Measurements from ENCODE around the gene KLHL1. TPM values are rescaled to one million over a fixed set of nuclear protein-coding genes. Genes with fewer than 3 reads are reported as not detected.

The KLHL1 gene
- total RNA-seq, 4 donors from 2014 or later: not detected

DNA sequence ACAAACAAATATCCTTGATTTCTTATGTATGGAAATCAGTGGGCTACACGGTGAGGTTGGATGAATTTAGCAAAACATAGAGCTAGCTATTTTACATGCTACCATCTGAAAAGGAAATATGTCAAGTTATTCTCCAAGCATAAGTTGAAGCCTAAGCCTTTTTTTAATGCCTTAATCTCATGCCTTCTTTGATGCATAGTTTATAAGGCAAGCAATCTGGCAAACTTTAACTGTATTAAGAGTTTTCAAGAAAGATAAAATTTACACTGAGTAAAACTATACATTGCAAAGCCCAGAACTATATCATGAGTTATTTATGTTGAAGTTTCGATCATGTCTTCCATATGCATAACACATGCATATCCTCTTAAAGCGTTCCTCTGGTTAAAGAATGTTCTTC lies 85.6 kb downstream of the KLHL1 start:
- H3K27me3 ChIP-seq: no peaks in the 10 kb centered on the region
- H3K4me3 ChIP-seq: no peak overlapping the region
- no peaks in the 10 kb centered on the region for H3K36me3 ChIP-seq
- intact Hi-C loops (cut with DNase I; ENCODE audit: low total_unique reads): no loop called here
- H3K9me3 ChIP-seq: no peaks in the 10 kb centered on the region
- DNase-seq: no peak
- no peaks in the 10 kb centered on the region for H3K4me1 ChIP-seq
- no peak overlapping the region for H3K27ac ChIP-seq
- TF ChIP-seq POLR2A (IDR thresholded peaks at IDR 0.05): no peak
- TF ChIP-seq, protein P1, sequence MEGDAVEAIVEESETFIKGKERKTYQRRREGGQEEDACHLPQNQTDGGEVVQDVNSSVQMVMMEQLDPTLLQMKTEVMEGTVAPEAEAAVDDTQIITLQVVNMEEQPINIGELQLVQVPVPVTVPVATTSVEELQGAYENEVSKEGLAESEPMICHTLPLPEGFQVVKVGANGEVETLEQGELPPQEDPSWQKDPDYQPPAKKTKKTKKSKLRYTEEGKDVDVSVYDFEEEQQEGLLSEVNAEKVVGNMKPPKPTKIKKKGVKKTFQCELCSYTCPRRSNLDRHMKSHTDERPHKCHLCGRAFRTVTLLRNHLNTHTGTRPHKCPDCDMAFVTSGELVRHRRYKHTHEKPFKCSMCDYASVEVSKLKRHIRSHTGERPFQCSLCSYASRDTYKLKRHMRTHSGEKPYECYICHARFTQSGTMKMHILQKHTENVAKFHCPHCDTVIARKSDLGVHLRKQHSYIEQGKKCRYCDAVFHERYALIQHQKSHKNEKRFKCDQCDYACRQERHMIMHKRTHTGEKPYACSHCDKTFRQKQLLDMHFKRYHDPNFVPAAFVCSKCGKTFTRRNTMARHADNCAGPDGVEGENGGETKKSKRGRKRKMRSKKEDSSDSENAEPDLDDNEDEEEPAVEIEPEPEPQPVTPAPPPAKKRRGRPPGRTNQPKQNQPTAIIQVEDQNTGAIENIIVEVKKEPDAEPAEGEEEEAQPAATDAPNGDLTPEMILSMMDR (IDR thresholded peaks at IDR 0.05): no peak

DNA sequence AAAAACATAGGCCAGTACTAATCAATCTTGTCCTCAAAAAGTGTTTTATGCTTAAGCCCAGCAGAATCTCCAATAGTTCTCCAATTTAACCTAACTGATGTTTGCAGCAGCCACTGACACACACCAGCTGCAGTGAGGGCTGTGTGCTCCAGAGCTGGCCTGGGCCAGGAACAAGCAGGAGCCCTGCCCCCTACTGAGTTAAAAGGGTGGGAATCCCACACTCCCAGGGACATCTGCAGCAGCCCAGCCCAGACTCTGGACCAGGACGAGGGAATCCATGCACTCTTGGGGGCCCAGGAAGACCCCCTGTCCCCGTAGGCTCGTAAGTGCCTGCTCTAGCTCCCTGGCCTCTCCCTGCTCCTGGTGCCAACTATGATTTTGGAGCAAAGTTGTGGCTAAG lies 92.1 kb downstream of the KLHL1 start:
- Histone ChIP-seq H3K27me3 (no peaks in the 10 kb centered on the region), H3K27ac (no peak overlapping the region), H3K4me1 (no peaks in the 10 kb centered on the region), H3K9me3 (no peaks in the 10 kb centered on the region), H3K36me3 (no peaks in the 10 kb centered on the region), H3K4me3 (no peak overlapping the region)
- intact Hi-C loops (cut with DNase I; ENCODE audit: low total_unique reads): no loop called here
- no peak for DNase-seq
- no peak for TF ChIP-seq POLR2A (IDR thresholded peaks at IDR 0.05)
- TF ChIP-seq, protein P1 (IDR thresholded peaks at IDR 0.05): no peak

DNA sequence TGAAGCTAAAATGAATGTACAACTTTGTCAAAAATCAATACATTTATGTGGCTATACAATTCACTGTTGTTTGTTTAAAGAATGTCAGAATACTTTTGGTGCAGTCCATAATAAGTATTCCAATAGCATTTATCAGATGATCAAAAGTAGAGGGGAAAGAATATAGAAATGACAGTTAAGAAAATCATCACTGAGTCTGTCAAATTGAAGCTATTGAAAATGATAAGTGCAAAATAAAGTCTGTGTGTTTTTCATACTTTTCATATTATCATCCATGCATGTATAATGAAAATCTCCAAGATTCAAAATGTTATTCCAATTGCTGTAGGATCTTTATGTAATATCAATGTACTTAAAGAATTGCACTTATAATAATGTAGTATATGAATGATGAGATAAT lies 93.9 kb downstream of the KLHL1 start:
- TF ChIP-seq POLR2A (IDR thresholded peaks at IDR 0.05): no peak
- TF ChIP-seq, protein P1 (IDR thresholded peaks at IDR 0.05): no peak
- intact Hi-C loops (cut with DNase I; ENCODE audit: low total_unique reads): no loop called here
- Histone ChIP-seq H3K27me3 (no peaks in the 10 kb centered on the region), H3K4me3 (no peak overlapping the region), H3K4me1 (no peaks in the 10 kb centered on the region), H3K9me3 (no peaks in the 10 kb centered on the region), H3K36me3 (no peaks in the 10 kb centered on the region), H3K27ac (no peak overlapping the region)
- DNase-seq: no peak

DNA sequence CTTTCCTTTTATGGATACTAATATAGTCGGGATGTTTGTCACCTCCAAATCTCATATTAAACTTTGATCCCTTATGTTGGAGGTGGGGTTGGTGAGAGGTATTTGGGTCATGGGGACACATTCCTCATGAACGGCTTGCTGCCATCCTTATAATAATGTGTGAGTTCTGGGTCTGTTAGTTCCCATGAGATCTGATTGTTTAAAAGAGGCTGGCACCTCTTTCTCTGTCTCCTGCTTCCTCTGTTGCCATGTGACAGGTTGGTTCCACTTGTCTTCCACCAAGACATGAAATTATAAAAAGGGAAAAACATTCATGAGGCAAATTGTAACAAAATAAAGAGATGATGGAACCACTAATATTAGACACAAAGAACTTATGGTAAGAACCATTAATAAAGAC lies 108.4 kb downstream of the KLHL1 start:
- Histone ChIP-seq H3K4me1 (no peaks in the 10 kb centered on the region), H3K36me3 (no peaks in the 10 kb centered on the region), H3K27me3 (no peaks in the 10 kb centered on the region), H3K4me3 (no peak overlapping the region), H3K27ac (no peak overlapping the region), H3K9me3 (no peaks in the 10 kb centered on the region)
- TF ChIP-seq, protein P1 (IDR thresholded peaks at IDR 0.05): no peak
- no peak for TF ChIP-seq POLR2A (IDR thresholded peaks at IDR 0.05)
- DNase-seq: no peak
- intact Hi-C loops (cut with DNase I; ENCODE audit: low total_unique reads): no loop called here

DNA sequence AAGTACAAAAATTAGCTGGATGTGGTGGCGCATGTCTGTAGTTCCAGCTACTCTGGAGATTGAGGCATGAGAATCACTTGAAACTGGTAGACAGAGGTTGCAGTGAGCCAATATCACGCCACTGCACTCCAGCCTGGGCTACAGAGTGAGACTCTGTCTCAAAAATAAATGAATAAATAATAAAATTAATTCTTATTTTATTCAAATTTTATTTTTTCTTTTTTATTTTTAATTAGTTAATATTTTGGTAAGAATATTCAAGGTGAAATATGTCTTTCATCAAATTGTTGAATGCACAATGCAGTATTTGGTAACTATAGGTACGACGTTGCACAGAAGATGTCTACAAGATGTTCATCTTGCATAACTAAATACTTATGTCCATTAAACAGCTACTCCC lies 111.2 kb downstream of the KLHL1 start:
- Histone ChIP-seq H3K27me3 (no peaks in the 10 kb centered on the region), H3K4me1 (no peaks in the 10 kb centered on the region), H3K36me3 (no peaks in the 10 kb centered on the region), H3K4me3 (no peak overlapping the region), H3K9me3 (no peaks in the 10 kb centered on the region), H3K27ac (no peak overlapping the region)
- intact Hi-C loops (cut with DNase I; ENCODE audit: low total_unique reads): no loop called here
- no peak for TF ChIP-seq POLR2A (IDR thresholded peaks at IDR 0.05)
- TF ChIP-seq, protein P1 (IDR thresholded peaks at IDR 0.05): no peak
- no peak for DNase-seq

All from uterus (tissue), 4 donors.